Spleen (tissue), 7 donors: ENCODE measurements around the gene MRPL38.

Source experiments
- POLR2A ChIP-seq, 3 donors: fragments of 450-650 bp; IDR thresholded peaks; one replicate each; pipeline ENCODE4 v1.5.1; 2017; ENCODE audit warnings: antibody characterized with exemption in 3 of 3, mild to moderate bottlenecking in 1 of 3
- TF ChIP-seq, protein P1 (sequence below), 11 experiments: fragments of 200-600 bp in 7 of 11; fragments of 450-650 bp in 4 of 11; sonication (generic) in 4 of 11; IDR thresholded peaks in 8 of 11; conservative IDR thresholded peaks in 3 of 11; 1 replicate in 7 of 11; 2 replicates in 4 of 11; pipeline versions ENCODE4 v1.4.0 to v1.8.0; 2016 to 2021; ENCODE audit warnings: antibody characterized with exemption in 11 of 11, inconsistent platforms in 4 of 11, mild to moderate bottlenecking in 1 of 11
- donor health status: DM: no; HTN: no; CAD: no; lungs with moderate emphysema.
- donor health status: DM: no; HTN: no; CAD: no.
- donor health status: DM: no; HTN: no; CAD: no.

DNA sequence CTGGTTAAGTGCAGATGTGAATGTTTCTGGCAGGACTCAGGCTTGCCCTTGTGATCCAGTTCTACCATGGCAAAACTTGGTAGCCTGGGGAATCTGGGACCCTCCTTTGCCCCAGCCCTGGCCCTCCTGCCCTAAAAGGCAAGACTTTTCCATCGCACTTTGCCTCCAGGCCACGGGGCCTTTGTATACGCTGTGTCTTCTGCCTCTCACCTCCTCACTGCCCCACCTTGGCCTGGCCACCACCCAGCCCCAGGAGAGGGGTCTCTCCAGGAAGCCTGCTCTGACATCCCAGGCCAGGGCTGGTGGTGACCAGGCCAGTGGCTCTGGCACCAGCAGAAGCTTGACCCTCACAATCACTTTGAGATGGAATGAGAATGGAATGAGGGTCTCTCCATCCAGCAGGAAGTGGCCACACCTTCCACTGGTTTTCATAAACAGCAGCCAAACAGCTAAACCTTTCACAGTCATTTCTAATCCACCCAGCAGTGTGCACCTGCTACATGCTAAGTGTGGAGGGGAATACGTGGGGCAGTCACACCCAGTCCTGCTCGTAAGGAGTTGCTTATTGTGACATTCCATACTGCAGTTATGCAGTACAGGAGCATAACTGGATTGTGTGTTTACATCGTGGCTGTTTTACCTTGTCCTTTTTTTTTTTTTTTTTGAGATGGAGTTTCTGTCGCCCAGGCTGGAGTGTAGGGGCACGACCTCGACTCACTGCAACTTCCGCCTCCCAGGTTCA is 1.6 kb upstream of the MRPL38 start:
- no peak for TF ChIP-seq POLR2A (IDR thresholded peaks at IDR 0.05)
- TF ChIP-seq, protein P1, sequence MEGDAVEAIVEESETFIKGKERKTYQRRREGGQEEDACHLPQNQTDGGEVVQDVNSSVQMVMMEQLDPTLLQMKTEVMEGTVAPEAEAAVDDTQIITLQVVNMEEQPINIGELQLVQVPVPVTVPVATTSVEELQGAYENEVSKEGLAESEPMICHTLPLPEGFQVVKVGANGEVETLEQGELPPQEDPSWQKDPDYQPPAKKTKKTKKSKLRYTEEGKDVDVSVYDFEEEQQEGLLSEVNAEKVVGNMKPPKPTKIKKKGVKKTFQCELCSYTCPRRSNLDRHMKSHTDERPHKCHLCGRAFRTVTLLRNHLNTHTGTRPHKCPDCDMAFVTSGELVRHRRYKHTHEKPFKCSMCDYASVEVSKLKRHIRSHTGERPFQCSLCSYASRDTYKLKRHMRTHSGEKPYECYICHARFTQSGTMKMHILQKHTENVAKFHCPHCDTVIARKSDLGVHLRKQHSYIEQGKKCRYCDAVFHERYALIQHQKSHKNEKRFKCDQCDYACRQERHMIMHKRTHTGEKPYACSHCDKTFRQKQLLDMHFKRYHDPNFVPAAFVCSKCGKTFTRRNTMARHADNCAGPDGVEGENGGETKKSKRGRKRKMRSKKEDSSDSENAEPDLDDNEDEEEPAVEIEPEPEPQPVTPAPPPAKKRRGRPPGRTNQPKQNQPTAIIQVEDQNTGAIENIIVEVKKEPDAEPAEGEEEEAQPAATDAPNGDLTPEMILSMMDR (IDR thresholded peaks at IDR 0.05 in 8 of 11, conservative IDR thresholded peaks at IDR 0.05 in 3 of 11): no peak
